ENCODE results near the gene TCTA.

- TF ChIP-seq CTCF (IDR thresholded peaks at IDR 0.05) (no peak), POLR2A (IDR thresholded peaks at IDR 0.05) (no peak)
Measured at GRCh38 chr3:49399461-49399860, 12.8 kb upstream of the TCTA start.

Measured in heart left ventricle (tissue), 13 donors.